Measurements from ENCODE around the gene HNRNPR. TPM values are rescaled to one million over a fixed set of nuclear protein-coding genes. Genes with fewer than 3 reads are reported as not detected.

The HNRNPR gene
- polyA plus RNA-seq, 1 donor (not counting 4 experiments of a cell fraction or from before 2014, with no cell fraction given), result 169 TPM

DNA sequence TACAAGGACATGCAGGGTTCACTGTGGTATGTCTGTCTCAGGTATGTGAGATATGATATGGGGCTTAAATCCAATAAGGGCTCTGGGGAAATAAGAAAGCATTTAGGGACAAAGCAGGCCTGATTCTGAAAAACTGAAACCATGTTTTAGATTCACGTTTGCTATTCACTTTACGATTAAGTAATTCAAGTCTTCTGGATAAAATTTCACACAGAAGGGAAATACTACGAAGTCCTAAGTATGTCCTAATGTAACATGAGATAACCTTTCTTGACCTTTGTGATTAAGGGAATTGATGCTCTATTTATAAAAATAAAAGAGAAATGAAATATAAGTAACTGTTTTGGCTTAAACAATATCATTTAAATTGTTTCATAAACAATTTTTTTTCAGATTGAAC, 55.4 kb downstream of the HNRNPR start:
- H3K27ac ChIP-seq (ENCODE audit: control insufficient read depth, insufficient read depth, low read length), result no peak overlapping the region
- H3K4me2 ChIP-seq (ENCODE audit: control insufficient read depth, extremely low read depth, insufficient read depth, low read depth, low read length), result no peak overlapping the region
- no peak overlapping the region for H3K4me3 ChIP-seq (ENCODE audit: control insufficient read depth in 2 of 3, extremely low read depth in 1 of 3, insufficient read depth in 2 of 3, low read depth in 1 of 3, low read length in 3 of 3)
- H3K9me3 ChIP-seq (ENCODE audit: control insufficient read depth, low read depth, low read length), result no peaks in the 10 kb centered on the region
- H3K9me1 ChIP-seq (ENCODE audit: control insufficient read depth, extremely low read depth, insufficient read depth, low read length), result no peaks in the 10 kb centered on the region
- H2AFZ ChIP-seq (ENCODE audit: control insufficient read depth, low read length), result no peak overlapping the region
- peaks cover 8% of the 10 kb centered on the region for H3K4me1 ChIP-seq (ENCODE audit: control insufficient read depth, extremely low read depth, insufficient read depth, low read length)
- DNase-seq (ENCODE audit: low read depth, low spot score) (no peak), FAIRE-seq (no peak)
- no peaks in the 10 kb centered on the region for H3K79me2 ChIP-seq (ENCODE audit: control insufficient read depth, insufficient read depth, low read length)
- H3K9ac ChIP-seq (ENCODE audit: control insufficient read depth, extremely low read depth, insufficient read depth, low read length), result no peak overlapping the region
- dilution Hi-C loops (cut with MboI; ENCODE audit: extremely low pct_ligation_motif_present, low sequenced_read_pairs), result no loop called here
- no peak for TF ChIP-seq EZH2 (IDR thresholded peaks at IDR 0.05; ENCODE audit: low read length)
- TF ChIP-seq, protein P1, sequence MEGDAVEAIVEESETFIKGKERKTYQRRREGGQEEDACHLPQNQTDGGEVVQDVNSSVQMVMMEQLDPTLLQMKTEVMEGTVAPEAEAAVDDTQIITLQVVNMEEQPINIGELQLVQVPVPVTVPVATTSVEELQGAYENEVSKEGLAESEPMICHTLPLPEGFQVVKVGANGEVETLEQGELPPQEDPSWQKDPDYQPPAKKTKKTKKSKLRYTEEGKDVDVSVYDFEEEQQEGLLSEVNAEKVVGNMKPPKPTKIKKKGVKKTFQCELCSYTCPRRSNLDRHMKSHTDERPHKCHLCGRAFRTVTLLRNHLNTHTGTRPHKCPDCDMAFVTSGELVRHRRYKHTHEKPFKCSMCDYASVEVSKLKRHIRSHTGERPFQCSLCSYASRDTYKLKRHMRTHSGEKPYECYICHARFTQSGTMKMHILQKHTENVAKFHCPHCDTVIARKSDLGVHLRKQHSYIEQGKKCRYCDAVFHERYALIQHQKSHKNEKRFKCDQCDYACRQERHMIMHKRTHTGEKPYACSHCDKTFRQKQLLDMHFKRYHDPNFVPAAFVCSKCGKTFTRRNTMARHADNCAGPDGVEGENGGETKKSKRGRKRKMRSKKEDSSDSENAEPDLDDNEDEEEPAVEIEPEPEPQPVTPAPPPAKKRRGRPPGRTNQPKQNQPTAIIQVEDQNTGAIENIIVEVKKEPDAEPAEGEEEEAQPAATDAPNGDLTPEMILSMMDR (optimal IDR thresholded peaks at IDR 0.05 in 1 of 3, IDR thresholded peaks at IDR 0.05 in 1 of 3, conservative IDR thresholded peaks at IDR 0.05 in 1 of 3; ENCODE audit: extremely low read depth in 1 of 3, insufficient read depth in 2 of 3, low read length in 3 of 3), result no peak
- H3K36me3 ChIP-seq (ENCODE audit: control insufficient read depth in 2 of 2, extremely low read depth in 1 of 2, insufficient read depth in 2 of 2, low read length in 2 of 2), result peaks cover 7 to 10% of the 10 kb centered on the region in 2 experiments
- H3K27me3 ChIP-seq (ENCODE audit: control insufficient read depth, extremely low read depth, insufficient read depth, low read length), result no peaks in the 10 kb centered on the region
- H4K20me1 ChIP-seq (ENCODE audit: control insufficient read depth, extremely low read depth, insufficient read depth, low read length), result no peaks in the 10 kb centered on the region

DNA sequence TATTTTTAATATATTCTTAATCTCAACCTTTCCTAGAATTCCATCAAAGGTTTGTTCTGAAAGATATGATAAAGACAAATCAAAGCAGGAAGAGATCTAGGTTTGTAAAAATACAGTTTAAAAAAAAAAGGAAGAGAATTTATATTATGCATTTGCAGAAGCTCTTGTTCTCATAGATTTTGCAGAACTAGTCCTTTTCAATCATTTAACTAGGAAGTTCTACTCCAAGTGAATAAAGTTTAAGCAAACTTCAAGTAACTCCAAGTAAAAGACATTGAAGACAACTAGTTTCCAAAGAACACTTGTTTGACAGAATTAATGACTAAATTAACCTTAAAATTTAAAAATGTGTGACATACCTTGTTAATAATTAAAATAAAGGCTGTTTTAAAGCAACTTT, 55.9 kb downstream of the HNRNPR start:
- Histone ChIP-seq H3K9ac (ENCODE audit: control insufficient read depth, extremely low read depth, insufficient read depth, low read length) (no peak overlapping the region), H3K4me3 (ENCODE audit: control insufficient read depth in 2 of 3, extremely low read depth in 1 of 3, insufficient read depth in 2 of 3, low read depth in 1 of 3, low read length in 3 of 3) (no peak overlapping the region), H3K36me3 (ENCODE audit: control insufficient read depth in 2 of 2, extremely low read depth in 1 of 2, insufficient read depth in 2 of 2, low read length in 2 of 2) (peaks cover 7 to 10% of the 10 kb centered on the region in 2 experiments), H3K4me1 (ENCODE audit: control insufficient read depth, extremely low read depth, insufficient read depth, low read length) (peaks cover 13% of the 10 kb centered on the region), H3K9me3 (ENCODE audit: control insufficient read depth, low read depth, low read length) (no peaks in the 10 kb centered on the region), H3K9me1 (ENCODE audit: control insufficient read depth, extremely low read depth, insufficient read depth, low read length) (no peaks in the 10 kb centered on the region), H2AFZ (ENCODE audit: control insufficient read depth, low read length) (no peak overlapping the region), H4K20me1 (ENCODE audit: control insufficient read depth, extremely low read depth, insufficient read depth, low read length) (no peaks in the 10 kb centered on the region), H3K4me2 (ENCODE audit: control insufficient read depth, extremely low read depth, insufficient read depth, low read depth, low read length) (no peak overlapping the region), H3K79me2 (ENCODE audit: control insufficient read depth, insufficient read depth, low read length) (no peaks in the 10 kb centered on the region), H3K27me3 (ENCODE audit: control insufficient read depth, extremely low read depth, insufficient read depth, low read length) (no peaks in the 10 kb centered on the region), H3K27ac (ENCODE audit: control insufficient read depth, insufficient read depth, low read length) (no peak overlapping the region)
- no peak for FAIRE-seq
- dilution Hi-C loops (cut with MboI; ENCODE audit: extremely low pct_ligation_motif_present, low sequenced_read_pairs), result no loop called here
- DNase-seq (ENCODE audit: low read depth, low spot score), result no peak
- TF ChIP-seq, protein P1 (optimal IDR thresholded peaks at IDR 0.05 in 1 of 3, IDR thresholded peaks at IDR 0.05 in 1 of 3, conservative IDR thresholded peaks at IDR 0.05 in 1 of 3; ENCODE audit: extremely low read depth in 1 of 3, insufficient read depth in 2 of 3, low read length in 3 of 3), result no peak
- no peak for TF ChIP-seq EZH2 (IDR thresholded peaks at IDR 0.05; ENCODE audit: low read length)
